ENCODE data around the gene LY9. TPM values are rescaled to one million over a fixed set of nuclear protein-coding genes. Genes with fewer than 3 reads are reported as not detected.

LY9 gene
- polyA plus RNA-seq, 1 of the 3 experiments (the other 2 are of a cell fraction) = not detected

GRCh38 chr1:160761046-160761445 is 34.9 kb upstream of the LY9 start:
- Histone ChIP-seq H3K9me2 (no peaks in the 10 kb centered on the region), H3K36me3 (replicated peaks in 1 of 2; ENCODE audit: control insufficient read depth in 1 of 2, insufficient read depth in 2 of 2, low read length in 1 of 2) (no peaks in the 10 kb centered on the region), H3K4me3 (ENCODE audit: low read depth in 2 of 2, low read length in 1 of 2) (no peak overlapping the region), H2AFZ (ENCODE audit: low read depth) (no peak overlapping the region), H3K9ac (no peak overlapping the region), H3F3A (replicated peaks; ENCODE audit: insufficient read depth) (no peaks in the 10 kb centered on the region), H3K27me3 (ENCODE audit: insufficient read depth) (no peaks in the 10 kb centered on the region; the same call in 1 of the 2 replicates), H3K4me1 (ENCODE audit: control insufficient read depth in 1 of 2, insufficient read depth in 2 of 2, low read depth in 1 of 2, low read length in 1 of 2) (no peaks in the 10 kb centered on the region), H3K27ac (ENCODE audit: low read depth in 2 of 2, low read length in 1 of 2) (no peak overlapping the region), H3K79me2 (ENCODE audit: insufficient read depth) (no peaks in the 10 kb centered on the region), H4K20me1 (ENCODE audit: insufficient read depth) (no peaks in the 10 kb centered on the region), H3K9me3 (no peaks in the 10 kb centered on the region), H3K4me2 (no peak overlapping the region)
- POLR2A ChIA-PET = no interaction called here
- DNase-seq = no peak
- CTCF ChIA-PET = no interaction called here
- whole genome bisulfite sequencing (ENCODE audit: low lambda C conversion rate) = 2% methylated on average over 4 of the region's 4 CpGs
- TF ChIP-seq REST (IDR thresholded peaks at IDR 0.05; ENCODE audit: low read depth, low read length) (no peak), NRF1 (IDR thresholded peaks at IDR 0.05; ENCODE audit: low read depth, low read length) (no peak), SIN3A (IDR thresholded peaks at IDR 0.05; ENCODE audit: borderline replicate concordance, low read depth, low read length) (no peak)
- TF ChIP-seq, protein P1, sequence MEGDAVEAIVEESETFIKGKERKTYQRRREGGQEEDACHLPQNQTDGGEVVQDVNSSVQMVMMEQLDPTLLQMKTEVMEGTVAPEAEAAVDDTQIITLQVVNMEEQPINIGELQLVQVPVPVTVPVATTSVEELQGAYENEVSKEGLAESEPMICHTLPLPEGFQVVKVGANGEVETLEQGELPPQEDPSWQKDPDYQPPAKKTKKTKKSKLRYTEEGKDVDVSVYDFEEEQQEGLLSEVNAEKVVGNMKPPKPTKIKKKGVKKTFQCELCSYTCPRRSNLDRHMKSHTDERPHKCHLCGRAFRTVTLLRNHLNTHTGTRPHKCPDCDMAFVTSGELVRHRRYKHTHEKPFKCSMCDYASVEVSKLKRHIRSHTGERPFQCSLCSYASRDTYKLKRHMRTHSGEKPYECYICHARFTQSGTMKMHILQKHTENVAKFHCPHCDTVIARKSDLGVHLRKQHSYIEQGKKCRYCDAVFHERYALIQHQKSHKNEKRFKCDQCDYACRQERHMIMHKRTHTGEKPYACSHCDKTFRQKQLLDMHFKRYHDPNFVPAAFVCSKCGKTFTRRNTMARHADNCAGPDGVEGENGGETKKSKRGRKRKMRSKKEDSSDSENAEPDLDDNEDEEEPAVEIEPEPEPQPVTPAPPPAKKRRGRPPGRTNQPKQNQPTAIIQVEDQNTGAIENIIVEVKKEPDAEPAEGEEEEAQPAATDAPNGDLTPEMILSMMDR (IDR thresholded peaks at IDR 0.05) = no peak

DNA sequence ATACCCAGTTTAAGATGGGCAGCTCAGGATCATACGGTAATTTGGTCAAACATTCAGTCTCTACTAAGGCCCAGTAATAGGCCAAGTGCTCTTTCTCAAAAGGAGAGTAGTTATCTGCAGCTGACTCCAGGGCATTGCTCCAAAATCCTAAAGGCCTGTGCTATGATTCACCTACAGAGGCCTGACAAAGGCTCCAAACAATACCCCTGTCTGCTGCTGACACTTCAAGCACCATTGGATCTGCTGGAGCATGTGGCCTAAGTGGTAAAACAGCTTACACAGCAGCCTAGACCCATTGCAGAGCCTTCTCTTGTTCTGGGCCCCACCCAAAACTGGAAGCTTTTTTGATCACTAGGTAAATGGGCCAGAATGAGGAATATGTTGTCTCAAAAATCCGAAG is 34.1 kb upstream of the LY9 start:
- H3K4me3 ChIP-seq (ENCODE audit: low read depth in 2 of 2, low read length in 1 of 2) = no peak overlapping the region
- H3F3A ChIP-seq (replicated peaks; ENCODE audit: insufficient read depth) = no peaks in the 10 kb centered on the region
- ChIA-PET CTCF (interaction anchor here (1.0 kb wide), 1 partner anchor 35 kb away, joined by 3 read pairs; no protein-coding TSS in a partner anchor), POLR2A (no interaction called here)
- no peak overlapping the region for H3K9ac ChIP-seq
- no peak for TF ChIP-seq JUND (IDR thresholded peaks at IDR 0.05)
- TF ChIP-seq GATA2 (CRISPR knock-in tag; IDR thresholded peaks at IDR 0.05) = no peak
- TF ChIP-seq TEAD4 (IDR thresholded peaks at IDR 0.05; ENCODE audit: borderline replicate concordance, insufficient read depth) = no peak
- TF ChIP-seq POLR2AphosphoS5 (IDR thresholded peaks at IDR 0.05; ENCODE audit: low read depth, low read length) = no peak
- no peak for TF ChIP-seq RAD21 (IDR thresholded peaks at IDR 0.05; ENCODE audit: low read length)
- TF ChIP-seq SMC3 (IDR thresholded peaks at IDR 0.05; ENCODE audit: low read depth, low read length) = no peak
- TF ChIP-seq EP300 (IDR thresholded peaks at IDR 0.05; ENCODE audit: borderline replicate concordance in 1 of 2, low read depth in 1 of 2, low read length in 1 of 2) = no peak
- H3K27ac ChIP-seq (ENCODE audit: low read depth in 2 of 2, low read length in 1 of 2) = no peak overlapping the region
- no peaks in the 10 kb centered on the region for H4K20me1 ChIP-seq (ENCODE audit: insufficient read depth)
- no peaks in the 10 kb centered on the region; the same call in 1 of the 2 replicates for H3K27me3 ChIP-seq (ENCODE audit: insufficient read depth)
- H3K9me2 ChIP-seq = no peaks in the 10 kb centered on the region
- no peaks in the 10 kb centered on the region for H3K36me3 ChIP-seq (replicated peaks in 1 of 2; ENCODE audit: control insufficient read depth in 1 of 2, insufficient read depth in 2 of 2, low read length in 1 of 2)
- 0% methylated on average over 1 of the region's 2 CpGs for WGBS (ENCODE audit: low lambda C conversion rate)
- no peaks in the 10 kb centered on the region for H3K79me2 ChIP-seq (ENCODE audit: insufficient read depth)
- H2AFZ ChIP-seq (ENCODE audit: low read depth) = no peak overlapping the region
- no peak overlapping the region for H3K4me2 ChIP-seq
- no peaks in the 10 kb centered on the region for H3K4me1 ChIP-seq (ENCODE audit: control insufficient read depth in 1 of 2, insufficient read depth in 2 of 2, low read depth in 1 of 2, low read length in 1 of 2)
- no peaks in the 10 kb centered on the region for H3K9me3 ChIP-seq
- no peak for DNase-seq

Data from SK-N-SH (cell line).